Loucy (cell line): ENCODE data around the gene GRIP2.

Source experiments
- H2AFZ ChIP-seq: fragments of 200-600 bp; sonication (generic); 2 replicates; pipeline ENCODE4 v1.6.0; 2016; ENCODE audit warnings: antibody characterized with exemption, mild to moderate bottlenecking, low read length, moderate library complexity
- H3F3A ChIP-seq: fragments of 200-600 bp; 2 replicates; pipeline ENCODE4 v1.6.0; 2016; ENCODE audit warnings: antibody characterized with exemption, low read depth, mild to moderate bottlenecking
- H3K27me3 ChIP-seq: fragments of 200-600 bp; sonication (generic); 2 replicates; pipeline ENCODE4 v1.6.1; 2014; ENCODE audit warnings: low read length, mild to moderate bottlenecking; ENCODE audit not compliant: insufficient read depth, poor library complexity, severe bottlenecking
- H3K36me3 ChIP-seq: fragments of 200-600 bp; sonication (generic); 2 replicates; pipeline ENCODE4 v1.6.1; 2016; ENCODE audit warnings: low read length; ENCODE audit not compliant: insufficient read depth
- H3K4me1 ChIP-seq: fragments of 200-600 bp; sonication (generic); 2 replicates; pipeline ENCODE4 v1.5.1; 2014; ENCODE audit warnings: low read length, mild to moderate bottlenecking; ENCODE audit not compliant: insufficient read depth, poor library complexity, severe bottlenecking
- H3K4me2 ChIP-seq: fragments of 200-600 bp; sonication (generic); 2 replicates; pipeline ENCODE4 v1.6.0; 2014; ENCODE audit warnings: antibody characterized with exemption, low read length, low read depth, mild to moderate bottlenecking; ENCODE audit not compliant: poor library complexity, severe bottlenecking
- H3K4me3 ChIP-seq: fragments of 200-600 bp; sonication (generic); 2 replicates; pipeline ENCODE4 v1.5.1; 2014; ENCODE audit warnings: low read length, mild to moderate bottlenecking, mixed read lengths; ENCODE audit not compliant: poor library complexity, severe bottlenecking
- H3K79me2 ChIP-seq: fragments of 200-600 bp; sonication (generic); 2 replicates; pipeline ENCODE4 v1.6.1; 2014; ENCODE audit warnings: low read length; ENCODE audit not compliant: insufficient read depth
- H3K9ac ChIP-seq: fragments of 200-600 bp; sonication (generic); 2 replicates; pipeline ENCODE4 v1.6.0; 2014; ENCODE audit warnings: mild to moderate bottlenecking, low read depth, low read length, moderate library complexity; ENCODE audit not compliant: poor library complexity, severe bottlenecking
- H3K9me2 ChIP-seq: fragments of 200-600 bp; sonication (generic); replicated peaks from 2 replicates; pipeline ENCODE4 v1.6.1; 2016; ENCODE audit warnings: low read depth, low read length, mixed read lengths
- H3K9me3 ChIP-seq: fragments of 200-600 bp; sonication (generic); 2 replicates; pipeline ENCODE4 v1.6.1; 2014; ENCODE audit warnings: mild to moderate bottlenecking, antibody characterized with exemption, low read length, low read depth; ENCODE audit not compliant: insufficient read depth
- H4K20me1 ChIP-seq: fragments of 200-600 bp; sonication (generic); 2 replicates; pipeline ENCODE4 v1.6.0; 2014; ENCODE audit warnings: antibody characterized with exemption, low read length, mild to moderate bottlenecking; ENCODE audit not compliant: insufficient read depth, poor library complexity, severe bottlenecking
- EZH2phosphoT487 ChIP-seq: fragments of 200-600 bp; IDR thresholded peaks from 2 replicates; pipeline ENCODE4 v1.6.1; 2018; ENCODE audit warnings: antibody characterized with exemption, mild to moderate bottlenecking, moderate library complexity, borderline replicate concordance
- TF ChIP-seq, protein P1 (sequence below): fragments of 200-600 bp; sonication (generic); conservative IDR thresholded peaks from 2 replicates; pipeline ENCODE4 v1.5.1; 2014; ENCODE audit warnings: mild to moderate bottlenecking, antibody characterized with exemption, low read length

GRIP2 gene

DNA sequence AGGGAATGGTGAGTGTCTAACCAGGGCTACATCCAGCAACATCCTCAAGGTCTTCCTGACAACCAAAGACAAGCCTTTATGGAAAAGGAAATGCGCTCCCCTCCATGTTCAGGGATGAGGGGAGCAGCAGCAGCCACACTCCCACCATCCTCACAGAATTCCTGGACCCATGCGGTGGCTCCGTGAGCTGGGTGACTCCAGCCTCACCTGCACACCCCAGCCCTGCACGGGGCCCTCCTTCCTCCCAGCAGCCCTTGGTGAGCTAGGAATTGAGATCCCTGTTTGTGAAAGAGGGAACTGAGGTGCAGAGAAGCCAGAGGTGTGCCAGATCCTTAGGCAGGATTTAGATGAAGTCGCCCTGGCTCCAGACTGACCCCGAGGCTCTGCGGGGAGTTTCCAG, 52.3 kb downstream of the GRIP2 start:
- H3K9me2 ChIP-seq = no peaks in the 10 kb centered on the region
- no peaks in the 10 kb centered on the region for H3K4me1 ChIP-seq
- H2AFZ ChIP-seq = no peak overlapping the region
- H3K79me2 ChIP-seq = no peaks in the 10 kb centered on the region
- H4K20me1 ChIP-seq = no peaks in the 10 kb centered on the region
- no peaks in the 10 kb centered on the region for H3K27me3 ChIP-seq
- no peaks in the 10 kb centered on the region for H3K9me3 ChIP-seq
- H3K9ac ChIP-seq = no peak overlapping the region
- TF ChIP-seq, protein P1, sequence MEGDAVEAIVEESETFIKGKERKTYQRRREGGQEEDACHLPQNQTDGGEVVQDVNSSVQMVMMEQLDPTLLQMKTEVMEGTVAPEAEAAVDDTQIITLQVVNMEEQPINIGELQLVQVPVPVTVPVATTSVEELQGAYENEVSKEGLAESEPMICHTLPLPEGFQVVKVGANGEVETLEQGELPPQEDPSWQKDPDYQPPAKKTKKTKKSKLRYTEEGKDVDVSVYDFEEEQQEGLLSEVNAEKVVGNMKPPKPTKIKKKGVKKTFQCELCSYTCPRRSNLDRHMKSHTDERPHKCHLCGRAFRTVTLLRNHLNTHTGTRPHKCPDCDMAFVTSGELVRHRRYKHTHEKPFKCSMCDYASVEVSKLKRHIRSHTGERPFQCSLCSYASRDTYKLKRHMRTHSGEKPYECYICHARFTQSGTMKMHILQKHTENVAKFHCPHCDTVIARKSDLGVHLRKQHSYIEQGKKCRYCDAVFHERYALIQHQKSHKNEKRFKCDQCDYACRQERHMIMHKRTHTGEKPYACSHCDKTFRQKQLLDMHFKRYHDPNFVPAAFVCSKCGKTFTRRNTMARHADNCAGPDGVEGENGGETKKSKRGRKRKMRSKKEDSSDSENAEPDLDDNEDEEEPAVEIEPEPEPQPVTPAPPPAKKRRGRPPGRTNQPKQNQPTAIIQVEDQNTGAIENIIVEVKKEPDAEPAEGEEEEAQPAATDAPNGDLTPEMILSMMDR = no peak
- H3F3A ChIP-seq = no peaks in the 10 kb centered on the region
- no peak overlapping the region for H3K4me3 ChIP-seq
- peaks cover 26% of the 10 kb centered on the region; the same call in 1 of the 2 replicates for H3K36me3 ChIP-seq
- H3K4me2 ChIP-seq = no peak overlapping the region

DNA sequence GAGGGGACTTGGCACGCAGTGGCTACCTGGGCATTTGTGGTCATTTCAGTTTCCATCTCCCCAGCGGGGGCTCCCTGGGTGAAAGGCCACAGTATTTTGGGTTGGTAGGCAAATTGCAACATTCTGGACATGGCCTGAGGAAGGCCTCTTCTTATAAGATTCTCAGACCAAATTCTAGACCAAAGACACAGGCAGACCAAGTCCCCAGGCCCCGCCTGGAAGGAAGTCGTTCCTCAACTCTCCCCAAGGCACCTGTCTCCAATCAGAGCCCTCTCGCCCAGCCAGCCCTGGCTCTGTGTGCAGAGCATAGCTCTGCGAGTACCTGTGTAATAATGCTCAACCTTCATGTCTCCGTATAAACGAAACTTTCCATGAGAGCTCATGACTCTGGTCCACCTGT, 53.1 kb downstream of the GRIP2 start:
- H3K27me3 ChIP-seq = no peaks in the 10 kb centered on the region
- no peaks in the 10 kb centered on the region for H3K9me3 ChIP-seq
- no peak overlapping the region for H3K9ac ChIP-seq
- peaks cover 33% of the 10 kb centered on the region; the same call in 1 of the 2 replicates for H3K36me3 ChIP-seq
- no peak overlapping the region for H3K4me3 ChIP-seq
- H3F3A ChIP-seq = no peaks in the 10 kb centered on the region
- H3K4me1 ChIP-seq = no peaks in the 10 kb centered on the region
- no peaks in the 10 kb centered on the region for H4K20me1 ChIP-seq
- H2AFZ ChIP-seq = no peak overlapping the region
- H3K9me2 ChIP-seq = no peaks in the 10 kb centered on the region
- TF ChIP-seq, protein P1 = no peak
- TF ChIP-seq EZH2phosphoT487 = no peak
- H3K4me2 ChIP-seq = no peak overlapping the region
- no peaks in the 10 kb centered on the region for H3K79me2 ChIP-seq

DNA sequence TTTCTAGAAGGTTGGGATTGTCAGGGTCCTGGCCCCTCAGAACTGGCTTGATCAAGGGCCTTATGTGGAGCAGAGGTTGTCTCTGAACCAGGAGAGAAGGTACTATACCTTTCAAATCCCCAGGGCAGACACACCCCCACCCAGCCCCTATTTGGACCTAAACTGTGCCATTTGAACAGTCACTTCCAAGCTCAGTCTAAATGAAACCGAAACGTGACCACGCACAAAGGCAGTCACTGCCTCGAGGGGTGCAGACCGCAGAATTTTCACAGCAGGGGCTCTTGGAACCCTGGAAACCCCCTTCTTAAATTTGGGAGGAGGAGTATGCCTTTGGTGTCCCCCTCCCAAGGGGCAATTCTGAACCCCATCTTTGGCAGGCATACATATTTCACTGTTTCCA, 53.7 kb downstream of the GRIP2 start:
- no peak overlapping the region for H3K4me3 ChIP-seq
- H3K36me3 ChIP-seq = peaks cover 39% of the 10 kb centered on the region; the same call in 1 of the 2 replicates
- no peak for TF ChIP-seq EZH2phosphoT487
- TF ChIP-seq, protein P1 = no peak
- H3F3A ChIP-seq = no peaks in the 10 kb centered on the region
- H3K79me2 ChIP-seq = no peaks in the 10 kb centered on the region
- H4K20me1 ChIP-seq = no peaks in the 10 kb centered on the region
- no peaks in the 10 kb centered on the region for H3K4me1 ChIP-seq
- H3K27me3 ChIP-seq = no peaks in the 10 kb centered on the region
- no peak overlapping the region for H2AFZ ChIP-seq
- H3K9ac ChIP-seq = no peak overlapping the region
- no peaks in the 10 kb centered on the region for H3K9me3 ChIP-seq
- H3K4me2 ChIP-seq = no peak overlapping the region
- H3K9me2 ChIP-seq = no peaks in the 10 kb centered on the region
